ENCODE data around the gene PHETA1.

DNA sequence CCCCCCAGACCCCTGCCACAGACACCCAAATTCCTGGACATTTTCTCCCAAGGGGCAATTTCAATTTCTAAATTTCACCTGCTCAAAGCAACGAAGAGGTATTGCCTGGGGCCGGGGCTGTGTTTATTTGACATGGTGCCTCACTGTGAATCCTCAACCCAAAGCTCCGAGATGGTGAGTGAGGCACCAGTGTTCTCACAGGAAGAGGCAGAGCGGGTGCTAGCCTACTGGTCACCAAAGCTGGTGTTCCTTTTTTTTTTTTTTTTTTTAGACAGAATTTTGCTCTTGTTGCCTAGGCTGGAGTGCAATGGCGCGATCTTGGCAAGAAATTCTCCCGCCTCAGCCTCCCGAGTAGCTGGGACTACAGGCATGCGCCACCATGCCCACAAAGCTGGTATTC, 22.0 kb upstream of the PHETA1 start:
- TF ChIP-seq KAT7 (CRISPR knock-in tag; IDR thresholded peaks at IDR 0.05; ENCODE audit: borderline replicate concordance) (no peak), HMGXB4 (CRISPR knock-in tag; IDR thresholded peaks at IDR 0.05) (no peak), CTCF (IDR thresholded peaks at IDR 0.05) (no peak), ZNF232 (CRISPR knock-in tag; IDR thresholded peaks at IDR 0.05) (no peak), JUN (CRISPR knock-in tag; IDR thresholded peaks at IDR 0.05) (no peak), NR3C1 (CRISPR knock-in tag; conservative IDR thresholded peaks at IDR 0.05; ENCODE audit: low read depth) (no peak), SOX15 (CRISPR knock-in tag; IDR thresholded peaks at IDR 0.05) (no peak), ATF1 (CRISPR knock-in tag; IDR thresholded peaks at IDR 0.05) (no peak)
- TF ChIP-seq, protein P1, sequence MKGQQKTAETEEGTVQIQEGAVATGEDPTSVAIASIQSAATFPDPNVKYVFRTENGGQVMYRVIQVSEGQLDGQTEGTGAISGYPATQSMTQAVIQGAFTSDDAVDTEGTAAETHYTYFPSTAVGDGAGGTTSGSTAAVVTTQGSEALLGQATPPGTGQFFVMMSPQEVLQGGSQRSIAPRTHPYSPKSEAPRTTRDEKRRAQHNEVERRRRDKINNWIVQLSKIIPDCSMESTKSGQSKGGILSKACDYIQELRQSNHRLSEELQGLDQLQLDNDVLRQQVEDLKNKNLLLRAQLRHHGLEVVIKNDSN (CRISPR knock-in tag; IDR thresholded peaks at IDR 0.05): no peak
- TF ChIP-seq, protein P2, sequence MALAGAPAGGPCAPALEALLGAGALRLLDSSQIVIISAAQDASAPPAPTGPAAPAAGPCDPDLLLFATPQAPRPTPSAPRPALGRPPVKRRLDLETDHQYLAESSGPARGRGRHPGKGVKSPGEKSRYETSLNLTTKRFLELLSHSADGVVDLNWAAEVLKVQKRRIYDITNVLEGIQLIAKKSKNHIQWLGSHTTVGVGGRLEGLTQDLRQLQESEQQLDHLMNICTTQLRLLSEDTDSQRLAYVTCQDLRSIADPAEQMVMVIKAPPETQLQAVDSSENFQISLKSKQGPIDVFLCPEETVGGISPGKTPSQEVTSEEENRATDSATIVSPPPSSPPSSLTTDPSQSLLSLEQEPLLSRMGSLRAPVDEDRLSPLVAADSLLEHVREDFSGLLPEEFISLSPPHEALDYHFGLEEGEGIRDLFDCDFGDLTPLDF (CRISPR knock-in tag; IDR thresholded peaks at IDR 0.05): no peak

All from WTC11 (cell line).